ENCODE data around the gene PLD1.

GRCh38 chr3:171598990-171599389, 211.3 kb downstream of the PLD1 start:
- no peak for TF ChIP-seq POLR2A (IDR thresholded peaks at IDR 0.05)
- TF ChIP-seq, protein P1, sequence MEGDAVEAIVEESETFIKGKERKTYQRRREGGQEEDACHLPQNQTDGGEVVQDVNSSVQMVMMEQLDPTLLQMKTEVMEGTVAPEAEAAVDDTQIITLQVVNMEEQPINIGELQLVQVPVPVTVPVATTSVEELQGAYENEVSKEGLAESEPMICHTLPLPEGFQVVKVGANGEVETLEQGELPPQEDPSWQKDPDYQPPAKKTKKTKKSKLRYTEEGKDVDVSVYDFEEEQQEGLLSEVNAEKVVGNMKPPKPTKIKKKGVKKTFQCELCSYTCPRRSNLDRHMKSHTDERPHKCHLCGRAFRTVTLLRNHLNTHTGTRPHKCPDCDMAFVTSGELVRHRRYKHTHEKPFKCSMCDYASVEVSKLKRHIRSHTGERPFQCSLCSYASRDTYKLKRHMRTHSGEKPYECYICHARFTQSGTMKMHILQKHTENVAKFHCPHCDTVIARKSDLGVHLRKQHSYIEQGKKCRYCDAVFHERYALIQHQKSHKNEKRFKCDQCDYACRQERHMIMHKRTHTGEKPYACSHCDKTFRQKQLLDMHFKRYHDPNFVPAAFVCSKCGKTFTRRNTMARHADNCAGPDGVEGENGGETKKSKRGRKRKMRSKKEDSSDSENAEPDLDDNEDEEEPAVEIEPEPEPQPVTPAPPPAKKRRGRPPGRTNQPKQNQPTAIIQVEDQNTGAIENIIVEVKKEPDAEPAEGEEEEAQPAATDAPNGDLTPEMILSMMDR (IDR thresholded peaks at IDR 0.05 in 8 of 11, conservative IDR thresholded peaks at IDR 0.05 in 3 of 11): no peak
